Endothelial cell (in vitro differentiated cells): Measurements from ENCODE around the gene PRDX1. TPM values are rescaled to one million over a fixed set of nuclear protein-coding genes. Genes with fewer than 3 reads are reported as not detected.

ENCODE experiments used
- DNase-seq: peaks from one replicate; pipeline ENCODE4 v3.0.0; 2021; ENCODE audit warnings: low spot score
- H3K27ac Mint-ChIP-seq: one replicate; pipeline ENCODE4 v1.8.0; 2021; ENCODE audit warnings: mixed read lengths, inconsistent platforms; ENCODE audit not compliant: unreplicated experiment
- H3K27me3 Mint-ChIP-seq: one replicate; pipeline ENCODE4 v1.8.0; 2021; ENCODE audit warnings: mild to moderate bottlenecking, moderate library complexity, mixed read lengths, inconsistent platforms; ENCODE audit not compliant: unreplicated experiment
- H3K36me3 Mint-ChIP-seq: one replicate; pipeline ENCODE4 v1.8.0; 2021; ENCODE audit warnings: mild to moderate bottlenecking, low read depth, mixed read lengths, inconsistent platforms; ENCODE audit not compliant: unreplicated experiment
- H3K4me1 Mint-ChIP-seq: one replicate; pipeline ENCODE4 v1.8.0; 2021; ENCODE audit warnings: mild to moderate bottlenecking, mixed read lengths, inconsistent platforms; ENCODE audit not compliant: unreplicated experiment
- H3K4me3 Mint-ChIP-seq: one replicate; pipeline ENCODE4 v1.8.0; 2021; ENCODE audit warnings: mild to moderate bottlenecking, mixed read lengths, inconsistent platforms; ENCODE audit not compliant: unreplicated experiment
- H3K9me3 Mint-ChIP-seq: one replicate; pipeline ENCODE4 v1.8.0; 2021; ENCODE audit warnings: mixed read lengths, inconsistent platforms; ENCODE audit not compliant: unreplicated experiment
- long read RNA-seq: library from polyadenylated mRNA; unstranded; transcript quantifications from one replicate; pipeline ENCODE4 v2.0.0, GENCODE V29; 2020; ENCODE audit not compliant: unreplicated experiment
- total RNA-seq: library from RNA; stranded (reverse); fragmentation: NEBNext Ultra II Directional; extraction: Animal tissue kit (Norgen Biotek cat#: 25700); gene quantifications from one replicate; pipeline ENCODE4 v1.2.1, GENCODE V29; 2021; ENCODE audit not compliant: unreplicated experiment
- TF ChIP-seq, protein P1 (sequence below): fragments of 200-600 bp; sonication (generic); IDR thresholded peaks from one replicate; pipeline ENCODE4 v1.5.0; 2021; ENCODE audit warnings: antibody characterized with exemption; ENCODE audit not compliant: unreplicated experiment

Gene PRDX1
- total RNA-seq: 325 TPM
- long read RNA-seq, transcript PRDX1-202 (6 exons, 1,021 nt): major isoform, 345 of 362 reads
- long read RNA-seq, partial matches to known transcripts: 9 of 362 reads
- long read RNA-seq, other reads (novel, unspliced or antisense): 8 of 362 reads

DNA sequence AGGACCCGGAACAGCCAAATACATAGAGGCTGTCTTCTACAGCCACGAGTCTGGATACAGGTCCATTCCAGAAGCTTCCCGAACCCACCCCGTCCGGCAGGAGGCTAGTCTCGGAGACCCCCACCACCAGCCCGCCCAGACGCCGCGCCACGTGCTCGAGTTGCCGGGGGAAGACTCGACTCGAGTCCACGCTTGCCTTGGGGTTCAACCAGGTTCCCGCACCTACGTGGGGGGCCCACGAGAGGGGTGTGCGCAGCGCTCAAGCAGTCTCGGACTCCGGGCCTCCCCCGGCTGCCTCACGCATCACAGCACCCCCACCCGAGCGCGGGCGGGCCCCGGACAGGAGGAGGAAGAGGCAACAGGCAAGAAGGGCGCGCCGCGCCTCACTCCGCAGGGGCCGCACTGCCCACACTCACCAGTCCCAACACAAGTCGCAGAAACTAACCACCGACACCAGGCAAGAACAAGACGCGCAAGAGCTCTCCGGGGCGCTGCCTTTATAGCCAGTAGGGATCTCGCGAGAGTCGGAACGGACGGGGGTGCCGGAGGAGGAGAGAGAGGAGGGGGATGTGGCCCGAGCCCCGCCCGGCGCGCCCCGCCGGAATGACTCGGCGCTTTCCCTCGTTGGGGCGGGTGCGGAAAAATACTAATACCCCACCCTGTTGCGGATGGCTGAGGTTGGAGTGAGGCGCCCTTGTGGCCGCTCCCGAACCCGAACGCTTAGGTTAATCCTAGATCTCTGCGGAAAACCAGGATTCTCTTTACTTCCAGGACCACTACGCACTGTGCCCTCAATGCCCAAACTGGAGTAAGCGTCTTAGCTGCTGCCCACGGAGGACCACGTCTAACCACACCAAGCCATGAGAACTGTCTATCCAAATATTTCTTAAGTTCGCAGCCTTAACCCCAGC is at the start of gene PRDX1:
TSS of gene PRDX1 (minus strand) at position 472 of the 911 bp plus-strand sequence. CDS start 2,841 bp downstream, outside the sequence.
- DNase-seq: peak; percentile 97
- Mint-ChIP-seq H3K9me3 (no peaks in the 10 kb centered on the region), H3K36me3 (peaks cover 6% of the 10 kb centered on the region), H3K4me1 (peaks cover 16% of the 10 kb centered on the region), H3K27me3 (peaks cover 5% of the 10 kb centered on the region), H3K27ac (peak within 1 kb of the TSS; percentile 93), H3K4me3 (peak within 1 kb of the TSS; percentile 95)
- TF ChIP-seq, protein P1, sequence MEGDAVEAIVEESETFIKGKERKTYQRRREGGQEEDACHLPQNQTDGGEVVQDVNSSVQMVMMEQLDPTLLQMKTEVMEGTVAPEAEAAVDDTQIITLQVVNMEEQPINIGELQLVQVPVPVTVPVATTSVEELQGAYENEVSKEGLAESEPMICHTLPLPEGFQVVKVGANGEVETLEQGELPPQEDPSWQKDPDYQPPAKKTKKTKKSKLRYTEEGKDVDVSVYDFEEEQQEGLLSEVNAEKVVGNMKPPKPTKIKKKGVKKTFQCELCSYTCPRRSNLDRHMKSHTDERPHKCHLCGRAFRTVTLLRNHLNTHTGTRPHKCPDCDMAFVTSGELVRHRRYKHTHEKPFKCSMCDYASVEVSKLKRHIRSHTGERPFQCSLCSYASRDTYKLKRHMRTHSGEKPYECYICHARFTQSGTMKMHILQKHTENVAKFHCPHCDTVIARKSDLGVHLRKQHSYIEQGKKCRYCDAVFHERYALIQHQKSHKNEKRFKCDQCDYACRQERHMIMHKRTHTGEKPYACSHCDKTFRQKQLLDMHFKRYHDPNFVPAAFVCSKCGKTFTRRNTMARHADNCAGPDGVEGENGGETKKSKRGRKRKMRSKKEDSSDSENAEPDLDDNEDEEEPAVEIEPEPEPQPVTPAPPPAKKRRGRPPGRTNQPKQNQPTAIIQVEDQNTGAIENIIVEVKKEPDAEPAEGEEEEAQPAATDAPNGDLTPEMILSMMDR: no peak

DNA sequence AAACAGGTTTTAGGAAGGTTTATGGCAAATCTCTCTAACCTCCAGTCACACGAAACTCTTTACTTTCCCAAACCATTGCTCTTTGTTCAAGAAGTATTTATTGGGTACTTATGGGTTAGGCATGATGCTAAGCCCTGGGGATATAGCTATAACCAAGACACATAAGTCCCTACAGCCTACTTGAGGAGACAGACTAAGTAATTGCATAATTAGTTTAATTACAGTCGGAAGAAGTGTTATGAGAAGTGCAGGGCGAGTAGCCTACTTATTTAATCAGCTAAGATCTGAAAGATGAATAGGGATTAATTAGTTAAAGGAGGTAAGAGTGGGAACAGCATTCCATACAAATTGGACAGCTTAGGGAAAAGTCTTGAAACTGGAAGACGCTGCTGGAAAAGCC is 48.9 kb upstream of the PRDX1 start:
- TF ChIP-seq, protein P1: no peak

DNA sequence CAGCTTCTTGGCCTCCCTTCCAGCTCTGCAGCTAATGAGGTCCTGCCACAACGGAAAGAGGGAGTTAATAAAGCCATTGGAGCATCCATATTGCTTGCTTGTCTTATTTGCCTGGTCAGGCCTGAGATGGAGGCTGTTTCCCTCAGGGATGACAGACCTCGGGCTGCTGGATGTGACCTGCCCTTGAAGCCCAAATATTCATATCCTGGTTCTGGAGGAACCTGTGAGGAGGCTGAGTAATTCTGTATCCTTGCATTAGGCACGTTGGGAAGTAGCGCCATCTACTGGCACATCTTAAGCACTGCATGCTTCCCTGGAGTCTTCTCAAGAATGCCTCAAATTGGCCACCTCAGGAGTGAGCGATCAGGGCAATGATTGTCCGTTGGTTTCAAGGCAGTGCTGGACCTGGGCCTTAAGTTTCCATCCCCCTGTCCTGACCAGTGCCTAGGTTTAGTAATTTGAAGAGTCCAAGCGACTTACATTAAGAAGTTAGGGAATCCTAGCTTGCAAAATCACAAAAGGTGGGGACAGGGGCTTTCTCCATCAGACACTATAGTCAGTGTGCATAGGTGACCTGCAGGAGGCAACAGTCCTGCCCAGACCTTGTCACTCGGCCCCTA is 48.4 kb upstream of the PRDX1 start:
- Mint-ChIP-seq H3K36me3 (peaks cover 32% of the 10 kb centered on the region), H3K9me3 (no peaks in the 10 kb centered on the region), H3K27ac (no peak overlapping the region), H3K27me3 (peaks cover 8% of the 10 kb centered on the region), H3K4me1 (peaks cover 15% of the 10 kb centered on the region), H3K4me3 (no peak overlapping the region)
- TF ChIP-seq, protein P1: peak; percentile 94
- DNase-seq: peak; percentile 71

More for the DNA sequence above, 48.9 kb upstream of the PRDX1 start:
- Mint-ChIP-seq H3K27ac (no peak overlapping the region), H3K4me1 (peaks cover 15% of the 10 kb centered on the region), H3K9me3 (no peaks in the 10 kb centered on the region), H3K36me3 (peaks cover 32% of the 10 kb centered on the region), H3K4me3 (no peak overlapping the region), H3K27me3 (peaks cover 8% of the 10 kb centered on the region)
- no peak for DNase-seq

DNA sequence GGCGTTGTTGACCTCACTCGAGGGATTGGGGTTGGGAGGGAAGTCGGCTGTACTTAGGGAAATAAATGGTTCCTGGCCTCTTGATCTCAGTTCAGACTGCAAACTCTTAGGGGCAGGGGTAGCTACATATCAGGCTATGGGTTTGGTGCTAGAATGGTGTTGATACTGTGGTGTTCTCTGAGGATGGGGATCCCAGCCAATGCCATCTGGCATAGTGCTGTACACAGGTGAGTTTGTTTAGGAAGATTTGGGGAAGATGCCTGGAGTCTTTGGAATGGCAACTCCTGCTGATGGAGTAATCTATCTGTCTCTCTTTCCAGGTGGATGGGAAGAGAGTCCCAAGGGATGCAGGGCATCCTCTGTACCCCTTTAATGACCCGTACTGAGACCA is 47.9 kb upstream of the PRDX1 start:
- Mint-ChIP-seq H3K36me3 (peaks cover 32% of the 10 kb centered on the region), H3K27ac (no peak overlapping the region), H3K9me3 (no peaks in the 10 kb centered on the region), H3K4me1 (peaks cover 15% of the 10 kb centered on the region), H3K27me3 (peaks cover 8% of the 10 kb centered on the region), H3K4me3 (no peak overlapping the region)
- no peak for DNase-seq
- TF ChIP-seq, protein P1: no peak
